CD14-positive monocyte (primary cell): Measurements from ENCODE around the gene FKBP6. TPM values are rescaled to one million over a fixed set of nuclear protein-coding genes. Genes with fewer than 3 reads are reported as not detected.

Source experiments
- DNase-seq, 3 donors: peaks; one replicate each; pipeline ENCODE4 v3.0.0-alpha.2; 2011 to 2022
- H2AFZ ChIP-seq: 2 replicates; pipeline ENCODE4 v1.6.0; 2012; ENCODE audit warnings: mild to moderate bottlenecking, low read depth, low read length, inconsistent platforms; ENCODE audit not compliant: insufficient read depth, poor library complexity, severe bottlenecking
- H3K27ac ChIP-seq, 2 donors: 1 replicate in 1 of 2; 2 replicates in 1 of 2; pipeline ENCODE4 v1.5.1; 2012 to 2013; ENCODE audit warnings: low read length in 2 of 2, control low read depth in 1 of 2, inconsistent platforms in 1 of 2, low read depth in 1 of 2, mild to moderate bottlenecking in 1 of 2
- H3K27me3 ChIP-seq, 2 donors: one replicate each; pipeline versions ENCODE4 v1.6.0 to v1.6.1; 2011 to 2013; ENCODE audit warnings: low read length in 2 of 2; ENCODE audit not compliant: control insufficient read depth in 2 of 2, insufficient read depth in 2 of 2
- H3K36me3 ChIP-seq, 2 donors: replicated peaks in 1 of 2; 1 replicate in 1 of 2; 2 replicates in 1 of 2; pipeline versions ENCODE4 v1.5.1 to v1.6.1; 2012 to 2013; ENCODE audit warnings: low read length in 2 of 2, control low read depth in 1 of 2, inconsistent platforms in 1 of 2, mild to moderate bottlenecking in 1 of 2; ENCODE audit not compliant: insufficient read depth in 2 of 2, control insufficient read depth in 1 of 2
- H3K4me1 ChIP-seq, 2 donors: 1 replicate in 1 of 2; 2 replicates in 1 of 2; pipeline versions ENCODE4 v1.5.1 to v1.6.1; 2012 to 2013; ENCODE audit warnings: low read length in 2 of 2, control low read depth in 1 of 2, inconsistent platforms in 1 of 2, mild to moderate bottlenecking in 1 of 2, moderate library complexity in 1 of 2; ENCODE audit not compliant: insufficient read depth in 2 of 2, control insufficient read depth in 1 of 2
- H3K4me2 ChIP-seq: replicated peaks from 2 replicates; pipeline ENCODE3; 2012; ENCODE audit warnings: low read length, moderate library complexity, mild to moderate bottlenecking; ENCODE audit not compliant: poor library complexity, severe bottlenecking; ENCODE audit errors: extremely low read depth
- H3K4me3 ChIP-seq, 3 experiments: fragments of 200-600 bp in 1 of 3; sonication (generic) in 1 of 3; replicated peaks in 1 of 3; 1 replicate in 2 of 3; 2 replicates in 1 of 3; pipeline ENCODE4 v1.5.1; 2011 to 2013; ENCODE audit warnings: low read length in 3 of 3, mild to moderate bottlenecking in 3 of 3, control low read depth in 2 of 3, low read depth in 2 of 3, inconsistent platforms in 1 of 3, moderate library complexity in 1 of 3
- H3K79me2 ChIP-seq: 2 replicates; pipeline ENCODE4 v1.6.0; 2012; ENCODE audit warnings: mild to moderate bottlenecking, control low read depth, inconsistent platforms, low read length, moderate library complexity; ENCODE audit not compliant: insufficient read depth
- H3K9ac ChIP-seq: 2 replicates; pipeline ENCODE4 v1.6.0; 2017; ENCODE audit warnings: low read length, mild to moderate bottlenecking; ENCODE audit not compliant: insufficient read depth, poor library complexity, severe bottlenecking
- H3K9me3 ChIP-seq, 2 donors: replicated peaks in 1 of 2; 1 replicate in 1 of 2; 2 replicates in 1 of 2; pipeline versions ENCODE4 v1.5.1 to v1.6.1; 2012 to 2013; ENCODE audit warnings: low read length in 2 of 2, control low read depth in 1 of 2; ENCODE audit not compliant: control insufficient read depth in 1 of 2, insufficient read depth in 1 of 2
- H4K20me1 ChIP-seq: 2 replicates; pipeline ENCODE4 v1.6.0; 2012; ENCODE audit warnings: mild to moderate bottlenecking, low read length, control low read depth, moderate library complexity; ENCODE audit not compliant: insufficient read depth
- H3K27ac Mint-ChIP-seq, 7 donors: one replicate each; pipeline ENCODE4 v1.8.0; 2020; ENCODE audit warnings: mild to moderate bottlenecking in 7 of 7, mixed read lengths in 7 of 7, moderate library complexity in 6 of 7, inconsistent platforms in 2 of 7
- H3K27me3 Mint-ChIP-seq, 3 donors: one replicate each; pipeline ENCODE4 v1.8.0; 2021 to 2022; ENCODE audit warnings: low read depth in 3 of 3, mild to moderate bottlenecking in 3 of 3, mixed read lengths in 3 of 3, moderate library complexity in 3 of 3, inconsistent platforms in 1 of 3
- H3K36me3 Mint-ChIP-seq, 2 donors: one replicate each; pipeline ENCODE4 v1.8.0; 2020; ENCODE audit warnings: mixed read lengths in 2 of 2, inconsistent platforms in 1 of 2, mild to moderate bottlenecking in 1 of 2
- H3K4me1 Mint-ChIP-seq: one replicate; pipeline ENCODE4 v1.8.0; 2020; ENCODE audit warnings: mild to moderate bottlenecking, mixed read lengths
- H3K4me3 Mint-ChIP-seq, 2 donors: one replicate each; pipeline ENCODE4 v1.8.0; 2020; ENCODE audit warnings: mild to moderate bottlenecking in 2 of 2, mixed read lengths in 2 of 2, moderate library complexity in 1 of 2
- H3K9me3 Mint-ChIP-seq, 7 donors: one replicate each; pipeline ENCODE4 v1.8.0; 2020 to 2022; ENCODE audit warnings: mixed read lengths in 7 of 7, mild to moderate bottlenecking in 6 of 7, moderate library complexity in 6 of 7, inconsistent platforms in 2 of 7
- CTCF ChIP-seq: fragments of 200-600 bp; IDR thresholded peaks from one replicate; pipeline ENCODE4 v1.8.0; 2022; ENCODE audit warnings: antibody characterized with exemption, mild to moderate bottlenecking
- WGBS: methylation state at CpG from one replicate; pipeline ENCODE4 v1.1.5; 2013; ENCODE audit warnings: missing lambda C conversion rate; ENCODE audit not compliant: insufficient coverage; 5-methylcytosine and 5-hydroxymethylcytosine counted together
- intact Hi-C, 2 donors: fragments of 100-400 bp; cut with micrococcal nuclease; formaldehyde crosslinking; loops; one replicate each; pipeline versions ENCODE4 v1.15.0 to v1.15.1; 2023
- polyA plus RNA-seq, 3 donors: library from polyadenylated mRNA; depleted of rRNA in 1 of 3; unstranded in 2 of 3; stranded (reverse) in 1 of 3; fragments of 300-500 nt in 2 of 3; fragments of >200 nt in 1 of 3; fragmentation: Illumina TruSeq in 2 of 3; gene quantifications; 1 replicate in 2 of 3; 2 replicates in 1 of 3; pipeline ENCODE4 v1.2.3, GENCODE V29; 2012 to 2021

FKBP6 gene
- polyA plus RNA-seq, 3 donors: 0.17 TPM; not detected in 2

GRCh38 chr7:73387908-73388414 lies 60.0 kb downstream of the FKBP6 start:
- intact Hi-C loops: no loop called here
- H3K4me3 Mint-ChIP-seq: no peak overlapping the region
- Histone ChIP-seq H3K9ac (no peak overlapping the region), H3K4me3 (no peak overlapping the region), H3K4me1 (peaks cover 5 to 7% of the 10 kb centered on the region in 2 donors), H2AFZ (no peak overlapping the region), H3K27ac (no peak overlapping the region), H3K4me2 (no peak overlapping the region), H3K79me2 (no peaks in the 10 kb centered on the region), H3K9me3 (peaks cover 29 to 44% of the 10 kb centered on the region in 2 donors), H3K36me3 (no peaks in the 10 kb centered on the region), H3K27me3 (no peaks in the 10 kb centered on the region), H4K20me1 (no peaks in the 10 kb centered on the region)
- 100% methylated on average over 1 of the region's 4 CpGs for WGBS
- TF ChIP-seq CTCF: no peak
- no peak for DNase-seq
- H3K4me1 Mint-ChIP-seq: peaks cover 5% of the 10 kb centered on the region
- H3K27me3 Mint-ChIP-seq: peaks cover 3 to 8% (median 7%) of the 10 kb centered on the region in 3 donors
- peaks cover 27 to 50% (median 42%) of the 10 kb centered on the region in 7 donors for H3K9me3 Mint-ChIP-seq
- no peak overlapping the region for H3K27ac Mint-ChIP-seq
- peaks cover 0 to 5% of the 10 kb centered on the region in 2 donors for H3K36me3 Mint-ChIP-seq

GRCh38 chr7:73391396-73391795 lies 63.4 kb downstream of the FKBP6 start:
- no peak overlapping the region for H3K9ac ChIP-seq
- no peak overlapping the region for H3K4me2 ChIP-seq
- H3K4me1 ChIP-seq: no peaks in the 10 kb centered on the region
- no peak overlapping the region for H3K27ac Mint-ChIP-seq
- H3K27me3 ChIP-seq: no peaks in the 10 kb centered on the region
- no peaks in the 10 kb centered on the region for H3K79me2 ChIP-seq
- no peaks in the 10 kb centered on the region for H3K36me3 ChIP-seq
- H3K4me3 ChIP-seq: no peak overlapping the region
- no peak overlapping the region for H3K4me3 Mint-ChIP-seq
- no peak for DNase-seq
- peaks cover 5 to 11% (median 7%) of the 10 kb centered on the region in 3 donors for H3K27me3 Mint-ChIP-seq
- H3K27ac ChIP-seq: no peak overlapping the region
- H3K9me3 Mint-ChIP-seq: peaks cover 24 to 45% (median 39%) of the 10 kb centered on the region in 7 donors
- intact Hi-C loops: no loop called here
- peaks cover 29 to 37% of the 10 kb centered on the region in 2 donors for H3K9me3 ChIP-seq
- WGBS: no CpG with 5 or more reads among the region's 2 CpGs
- H2AFZ ChIP-seq: no peak overlapping the region
- H3K36me3 Mint-ChIP-seq: peaks cover 0 to 5% of the 10 kb centered on the region in 2 donors
- H4K20me1 ChIP-seq: no peaks in the 10 kb centered on the region
- TF ChIP-seq CTCF: no peak
- no peaks in the 10 kb centered on the region for H3K4me1 Mint-ChIP-seq
